Activated T-cell treated with anti-CD3 and anti-CD28 coated beads, Interleukin-2, amount 50 U/mL, for 72 hours (primary cell): ENCODE results near the gene VSX1. TPM values are rescaled to one million over a fixed set of nuclear protein-coding genes. Genes with fewer than 3 reads are reported as not detected.

Experiments
- ATAC-seq, 2 donors: fragments of 150-1000 bp; cut with Tn5 transposase; replicated peaks in 1 of 2; 2 replicates each; pipeline ENCODE4 v1.10.0; 2021; ENCODE audit warnings: moderate library complexity in 2 of 2, mild to moderate bottlenecking in 1 of 2
- DNase-seq, 2 donors: peaks; one replicate each; pipeline ENCODE4 v3.0.0; 2021 to 2022; ENCODE audit warnings: mixed read lengths in 1 of 2
- H3K27ac Mint-ChIP-seq: one replicate; pipeline ENCODE4 v1.8.0; 2022; ENCODE audit warnings: mild to moderate bottlenecking, moderate library complexity, mixed read lengths
- H3K27me3 Mint-ChIP-seq: one replicate; pipeline ENCODE4 v1.8.0; 2022; ENCODE audit warnings: low read depth, mixed read lengths
- H3K36me3 Mint-ChIP-seq, 2 donors: one replicate each; pipeline ENCODE4 v1.8.0; 2022; ENCODE audit warnings: mixed read lengths in 2 of 2, mild to moderate bottlenecking in 1 of 2; ENCODE audit not compliant: insufficient read depth in 2 of 2
- H3K4me1 Mint-ChIP-seq: one replicate; pipeline ENCODE4 v1.8.0; 2022; ENCODE audit warnings: low read depth, mixed read lengths
- H3K4me3 Mint-ChIP-seq, 2 donors: one replicate each; pipeline ENCODE4 v1.8.0; 2022; ENCODE audit warnings: mild to moderate bottlenecking in 2 of 2, mixed read lengths in 2 of 2, moderate library complexity in 2 of 2
- H3K9me3 Mint-ChIP-seq, 2 donors: one replicate each; pipeline ENCODE4 v1.8.0; 2022; ENCODE audit warnings: mixed read lengths in 2 of 2
- total RNA-seq, 2 donors: library from RNA; stranded (reverse); gene quantifications; one replicate each; pipeline ENCODE4 v1.2.3, GENCODE V29; 2022

VSX1 gene
- total RNA-seq, 2 donors from 2014 or later: 0.12 TPM; not detected in 1

DNA sequence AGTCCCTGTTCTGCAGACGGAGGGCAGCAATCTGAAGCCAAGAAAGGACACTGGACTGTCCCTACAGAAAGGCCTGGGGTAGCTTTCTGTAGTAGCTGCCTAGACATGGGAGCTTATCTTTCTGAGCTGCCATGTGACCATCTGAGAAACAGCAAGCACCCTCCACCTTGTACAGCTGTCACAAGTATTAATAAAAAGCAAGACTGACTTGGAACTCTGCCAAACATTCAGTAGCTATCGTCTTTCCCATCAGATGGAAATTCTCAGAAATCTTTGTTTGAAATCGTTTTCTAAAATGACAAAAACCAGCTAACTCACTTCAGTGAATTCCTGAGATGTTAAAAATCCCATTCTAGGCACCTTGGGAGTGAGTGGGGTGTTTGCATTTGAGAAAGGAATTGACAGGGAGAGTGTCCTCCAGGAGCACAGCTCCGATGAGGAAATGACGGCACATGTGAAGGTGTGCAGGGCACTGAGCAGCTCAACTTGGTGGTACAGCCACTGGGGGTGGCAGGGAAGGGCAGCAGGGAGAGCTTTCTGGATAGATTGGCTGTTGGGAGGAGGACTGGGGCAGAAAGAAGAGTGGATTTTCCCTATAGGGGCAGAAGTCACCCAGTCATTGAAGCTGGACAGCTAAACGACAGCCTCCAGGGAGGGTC is 48.5 kb downstream of the VSX1 start:
- peaks cover 0 to 3% of the 10 kb centered on the region in 2 donors for H3K36me3 Mint-ChIP-seq
- no peaks in the 10 kb centered on the region for H3K9me3 Mint-ChIP-seq
- H3K4me1 Mint-ChIP-seq: peaks cover 36% of the 10 kb centered on the region
- H3K27me3 Mint-ChIP-seq: no peaks in the 10 kb centered on the region
- DNase-seq (no peak), ATAC-seq (no peak)
- no peak overlapping the region for H3K4me3 Mint-ChIP-seq
- no peak overlapping the region for H3K27ac Mint-ChIP-seq

DNA sequence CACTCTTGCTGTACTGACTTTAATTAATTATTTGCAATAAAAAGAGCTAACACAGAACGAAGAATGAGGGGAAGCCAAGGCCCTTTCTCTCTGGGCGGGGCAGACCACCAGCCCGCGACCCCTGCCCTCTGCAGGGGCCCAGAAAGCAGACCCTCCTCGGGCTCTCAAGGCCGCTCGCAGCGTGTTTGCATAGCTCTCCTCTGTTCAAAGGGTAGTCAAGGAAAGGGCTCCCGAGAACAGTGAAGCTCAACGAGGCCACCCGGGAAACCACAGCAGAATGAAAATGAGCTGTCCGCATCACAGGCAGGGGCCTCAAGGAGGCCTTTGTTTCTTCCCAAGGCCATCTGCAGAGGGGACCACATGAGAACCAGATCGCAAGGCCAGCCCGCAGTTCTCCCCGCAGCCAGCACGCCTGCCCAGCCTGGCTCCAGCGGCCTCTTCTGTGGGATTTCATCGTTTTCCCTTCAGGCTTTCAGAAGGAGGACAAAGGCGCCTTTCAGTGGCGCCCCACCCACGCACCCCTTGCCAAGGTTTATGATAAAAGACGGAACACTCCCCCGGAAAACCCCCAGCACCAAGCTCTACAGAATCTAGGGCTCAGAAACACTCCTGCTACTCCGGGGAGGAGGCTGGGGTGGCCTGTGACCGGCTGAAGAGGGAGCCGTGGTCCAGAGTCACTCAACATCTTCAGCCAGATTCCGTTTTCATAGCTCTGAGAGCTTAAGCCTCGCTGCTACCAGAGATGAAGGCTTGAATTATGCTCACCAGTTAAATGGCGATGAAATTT is 49.3 kb downstream of the VSX1 start:
- peaks cover 30% of the 10 kb centered on the region for H3K4me1 Mint-ChIP-seq
- peaks cover 0 to 3% of the 10 kb centered on the region in 2 donors for H3K36me3 Mint-ChIP-seq
- H3K27me3 Mint-ChIP-seq: no peaks in the 10 kb centered on the region
- H3K4me3 Mint-ChIP-seq: no peak overlapping the region
- no peak overlapping the region for H3K27ac Mint-ChIP-seq
- ATAC-seq (no peak), DNase-seq (no peak)
- H3K9me3 Mint-ChIP-seq: no peaks in the 10 kb centered on the region

GRCh38 chr20:25032065-25032477 is 49.9 kb downstream of the VSX1 start:
- Mint-ChIP-seq H3K4me1 (peaks cover 24% of the 10 kb centered on the region), H3K27ac (no peak overlapping the region)

GRCh38 chr20:25031241-25031640 is 50.7 kb downstream of the VSX1 start:
- ATAC-seq: no peak
- no peak for DNase-seq
- no peak overlapping the region for H3K27ac Mint-ChIP-seq
- no peaks in the 10 kb centered on the region for H3K27me3 Mint-ChIP-seq
- H3K36me3 Mint-ChIP-seq: peaks cover 0 to 3% of the 10 kb centered on the region in 2 donors
- H3K9me3 Mint-ChIP-seq: no peaks in the 10 kb centered on the region
- no peak overlapping the region for H3K4me3 Mint-ChIP-seq
- peaks cover 15% of the 10 kb centered on the region for H3K4me1 Mint-ChIP-seq

More at GRCh38 chr20:25032065-25032477, 49.9 kb downstream of the VSX1 start:
- ATAC-seq: no peak
- H3K36me3 Mint-ChIP-seq: peaks cover 0 to 3% of the 10 kb centered on the region in 2 donors
- no peak overlapping the region for H3K4me3 Mint-ChIP-seq
- no peaks in the 10 kb centered on the region for H3K27me3 Mint-ChIP-seq
- DNase-seq: no peak
- H3K9me3 Mint-ChIP-seq: no peaks in the 10 kb centered on the region

DNA sequence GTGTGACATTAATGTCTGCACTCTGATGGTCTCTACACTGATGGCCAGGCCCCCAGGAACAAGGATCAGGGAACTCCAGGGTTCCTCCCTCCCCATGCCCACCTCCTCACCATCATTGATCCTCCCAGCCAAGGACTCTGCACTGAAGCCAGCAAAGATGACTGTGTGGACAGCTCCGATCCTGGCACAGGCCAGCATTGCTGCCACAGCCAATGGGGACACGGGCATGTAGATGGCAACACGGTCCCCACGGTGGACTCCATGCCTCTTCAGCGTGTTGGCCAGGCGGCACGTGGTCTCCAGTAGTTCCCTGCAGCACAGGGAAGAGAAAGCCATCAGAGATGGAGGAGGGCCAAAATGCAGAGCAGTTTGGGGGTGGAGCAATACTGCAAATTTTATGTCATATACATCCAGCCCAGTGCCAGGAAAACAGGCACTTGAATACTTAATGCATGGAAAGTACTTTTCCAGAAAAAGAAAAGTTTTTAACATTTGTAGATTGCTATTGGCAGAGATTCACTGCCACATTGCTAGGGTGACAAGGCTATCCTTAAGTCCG is 51.2 kb downstream of the VSX1 start:
- no peak for ATAC-seq
- no peaks in the 10 kb centered on the region for H3K27me3 Mint-ChIP-seq
- H3K4me3 Mint-ChIP-seq: no peak overlapping the region
- peaks cover 10% of the 10 kb centered on the region for H3K4me1 Mint-ChIP-seq
- no peaks in the 10 kb centered on the region for H3K9me3 Mint-ChIP-seq
- DNase-seq: no peak
- H3K36me3 Mint-ChIP-seq: peaks cover 0 to 3% of the 10 kb centered on the region in 2 donors
- H3K27ac Mint-ChIP-seq: no peak overlapping the region

DNA sequence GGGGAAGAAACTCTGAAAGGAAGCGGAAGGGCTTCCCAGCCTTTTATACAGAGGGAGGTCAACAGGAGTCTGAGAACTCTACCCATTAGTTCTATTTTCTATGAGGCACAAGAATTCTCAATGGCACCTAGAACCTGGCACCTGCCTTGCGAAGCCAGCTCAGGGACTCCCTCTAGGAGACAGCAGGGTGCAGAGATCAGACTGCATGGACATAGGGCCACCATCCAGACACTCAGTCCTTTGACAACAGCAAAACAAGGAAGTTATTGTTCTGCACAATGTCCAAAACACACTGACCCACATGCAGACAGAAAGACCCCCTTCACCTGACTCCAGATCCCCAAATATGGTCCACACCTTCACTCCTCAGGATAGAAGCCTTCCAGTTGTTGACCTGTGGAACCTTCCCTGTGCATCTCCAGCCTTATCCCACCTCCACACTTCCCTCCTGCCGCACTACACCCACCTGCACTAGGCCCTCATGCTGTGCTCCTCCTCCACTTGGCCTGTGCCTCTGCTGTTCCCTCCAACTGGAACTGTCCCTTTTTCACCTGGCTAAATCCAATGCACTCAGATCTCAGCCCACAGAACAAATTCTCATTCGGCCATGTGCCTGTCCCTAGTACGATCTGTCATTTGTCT is 51.8 kb downstream of the VSX1 start:
- Mint-ChIP-seq H3K4me3 (no peak overlapping the region), H3K4me1 (peaks cover 5% of the 10 kb centered on the region), H3K36me3 (peaks cover 0 to 3% of the 10 kb centered on the region in 2 donors), H3K9me3 (no peaks in the 10 kb centered on the region), H3K27ac (peak overlapping the region; percentile 2), H3K27me3 (no peaks in the 10 kb centered on the region)
- no peak for DNase-seq
- no peak for ATAC-seq

- Mint-ChIP-seq H3K4me3 (no peak overlapping the region), H3K4me1 (peaks cover 5% of the 10 kb centered on the region), H3K27me3 (no peaks in the 10 kb centered on the region), H3K27ac (no peak overlapping the region), H3K9me3 (no peaks in the 10 kb centered on the region), H3K36me3 (peaks cover 0 to 3% of the 10 kb centered on the region in 2 donors)
- DNase-seq (no peak), ATAC-seq (no peak)
Observed at GRCh38 chr20:25025986-25026605, 55.8 kb downstream of the VSX1 start.

Other genes starting within 250 kb of the VSX1 start
- 100 to 1,000 TPM; 136 to 174 TPM for gene CST7, start 132.9 kb downstream of the VSX1 start, total RNA-seq
- gene APMAP, start 89.4 kb downstream of the VSX1 start, total RNA-seq: 10 to 100 TPM; 65.2 to 70.2 TPM
- gene ACSS1, start 24.0 kb downstream of the VSX1 start, total RNA-seq: 10 to 100 TPM; 18.2 to 23.8 TPM
- 10 to 100 TPM; 55.3 to 58.7 TPM for gene ENTPD6, start 113.6 kb upstream of the VSX1 start, total RNA-seq
- gene PYGB, start 165.9 kb upstream of the VSX1 start, total RNA-seq: 10 to 100 TPM; 43.7 to 48.3 TPM